HG03575 (cell line): ENCODE data around the gene SGPP1.
"Not testable (repeated sequence)": the region's sequence is repeated elsewhere in the genome, so short reads cannot be mapped to it uniquely, and the experiment has no call there.

Source experiments
- ATAC-seq: cut with Tn5 transposase; IDR thresholded peaks from one replicate; pipeline ENCODE4 v1.9.1; 2021; ENCODE audit not compliant: unreplicated experiment, insufficient number of reproducible peaks, low FRiP score; ENCODE audit errors: extremely low read depth

Gene SGPP1, protein sequence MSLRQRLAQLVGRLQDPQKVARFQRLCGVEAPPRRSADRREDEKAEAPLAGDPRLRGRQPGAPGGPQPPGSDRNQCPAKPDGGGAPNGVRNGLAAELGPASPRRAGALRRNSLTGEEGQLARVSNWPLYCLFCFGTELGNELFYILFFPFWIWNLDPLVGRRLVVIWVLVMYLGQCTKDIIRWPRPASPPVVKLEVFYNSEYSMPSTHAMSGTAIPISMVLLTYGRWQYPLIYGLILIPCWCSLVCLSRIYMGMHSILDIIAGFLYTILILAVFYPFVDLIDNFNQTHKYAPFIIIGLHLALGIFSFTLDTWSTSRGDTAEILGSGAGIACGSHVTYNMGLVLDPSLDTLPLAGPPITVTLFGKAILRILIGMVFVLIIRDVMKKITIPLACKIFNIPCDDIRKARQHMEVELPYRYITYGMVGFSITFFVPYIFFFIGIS

DNA sequence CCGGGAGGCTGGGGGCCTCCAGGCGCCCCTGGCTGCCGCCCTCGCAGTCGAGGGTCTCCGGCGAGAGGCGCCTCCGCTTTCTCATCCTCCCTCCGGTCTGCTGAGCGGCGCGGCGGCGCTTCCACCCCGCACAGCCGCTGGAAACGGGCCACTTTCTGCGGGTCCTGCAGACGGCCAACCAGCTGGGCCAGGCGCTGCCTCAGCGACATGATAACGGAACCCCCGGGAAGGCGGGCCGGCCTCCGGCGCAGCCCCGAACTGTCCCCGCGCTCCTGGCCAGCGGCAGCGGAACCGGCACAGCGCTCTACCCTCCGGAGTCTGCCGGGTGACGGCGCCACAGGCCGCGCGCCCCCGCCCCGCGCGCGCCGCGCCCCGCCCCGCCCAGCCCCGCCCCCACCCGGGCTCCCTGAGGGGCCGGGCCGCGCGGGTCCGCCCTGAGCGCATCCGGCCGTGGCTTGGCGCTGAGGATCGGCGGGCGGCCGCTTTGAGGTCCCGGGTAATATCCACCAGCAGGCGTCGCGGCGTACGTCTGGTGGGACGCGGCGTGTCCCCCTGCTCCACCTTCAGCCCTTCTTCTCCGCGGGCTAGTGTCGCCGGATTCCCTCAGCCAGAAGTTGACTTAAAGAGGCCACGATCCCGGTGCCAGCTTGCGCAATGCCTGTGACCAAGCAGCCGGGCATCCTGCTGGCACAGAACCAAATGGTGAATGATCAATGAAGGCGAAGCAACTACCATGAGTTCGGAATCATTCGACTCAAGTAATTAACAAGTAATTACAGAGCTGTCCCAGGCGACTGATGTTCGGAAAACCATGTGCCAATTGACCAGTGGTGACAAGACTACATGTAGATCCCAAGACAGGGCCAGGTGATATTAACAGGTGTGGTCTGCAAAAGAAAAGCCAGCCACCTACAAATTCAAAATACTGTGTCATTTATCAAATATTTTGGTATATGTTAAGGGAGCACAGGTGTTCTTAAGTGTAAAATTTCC, at the start of gene SGPP1:
Gene SGPP1 (minus strand): TSS at position 330 of the 993 bp plus-strand sequence. CDS start 121 bp downstream, at position 209.
- ATAC-seq, result no peak

DNA sequence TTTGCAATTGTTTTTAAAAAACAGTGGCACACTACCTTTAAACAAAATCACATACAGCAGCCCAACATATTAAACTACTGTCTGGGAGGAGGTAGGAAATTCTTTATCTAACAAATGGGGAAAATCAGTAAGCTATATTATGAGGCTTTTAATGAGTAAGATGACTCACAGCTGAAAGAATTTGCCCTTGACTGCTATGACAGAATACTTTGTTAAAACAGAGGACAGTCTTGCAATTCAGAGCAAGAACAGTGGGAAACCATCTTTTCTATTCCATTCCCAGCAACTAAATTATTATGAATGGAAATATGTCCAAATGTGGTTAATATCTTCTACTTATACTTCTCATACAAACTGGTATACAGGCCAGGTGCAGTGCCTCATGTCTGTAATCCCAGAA, 49.2 kb upstream of the SGPP1 start:
- ATAC-seq, result no peak

DNA sequence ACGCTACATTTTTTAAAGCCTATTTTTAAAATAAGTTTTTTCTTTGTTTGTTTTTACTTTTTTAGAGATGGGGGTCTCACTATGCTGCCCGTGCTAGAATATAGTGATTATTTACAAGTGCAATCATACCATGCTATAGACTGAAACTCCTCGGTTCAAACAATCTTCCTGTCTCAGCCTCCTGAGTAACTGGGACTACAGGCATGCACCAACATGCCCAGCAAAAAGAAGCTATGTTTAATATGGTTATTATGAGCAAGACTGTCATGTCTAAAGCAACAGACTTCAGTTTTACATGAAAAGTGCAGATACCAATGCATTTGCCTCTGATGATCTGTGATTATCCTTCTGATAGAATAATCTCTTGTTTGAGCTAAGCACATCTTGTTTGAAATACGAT, 45.6 kb upstream of the SGPP1 start:
- ATAC-seq, result no peak

DNA sequence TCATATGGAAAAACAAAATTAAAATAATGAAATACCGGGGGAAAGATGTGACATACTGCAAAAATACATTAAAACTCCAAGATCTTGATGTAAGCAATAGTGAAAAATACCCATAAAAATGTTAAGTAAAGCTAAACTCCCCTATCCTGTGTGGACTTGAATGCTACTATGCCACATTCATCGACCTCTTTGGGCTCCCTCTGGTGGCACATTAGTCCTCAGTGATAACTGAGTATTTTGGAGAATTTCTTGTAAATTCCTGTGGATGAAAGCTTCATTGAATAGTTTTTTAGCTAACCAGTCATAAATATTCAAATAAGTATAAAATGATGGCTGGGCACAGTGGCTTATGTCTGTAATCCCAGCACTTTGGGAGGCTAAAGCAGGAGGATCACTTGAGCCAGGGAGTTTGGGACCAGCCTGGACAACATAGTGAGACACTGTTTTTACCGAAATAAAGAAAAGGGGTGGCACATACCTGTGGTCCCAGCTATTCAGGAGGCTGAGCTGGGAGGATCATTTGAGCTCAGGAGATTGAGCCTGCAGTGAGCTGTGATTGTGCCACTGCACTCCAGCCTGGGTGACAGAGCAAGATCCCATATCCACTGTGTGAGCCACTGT, 42.4 kb upstream of the SGPP1 start:
- no peak for ATAC-seq

DNA sequence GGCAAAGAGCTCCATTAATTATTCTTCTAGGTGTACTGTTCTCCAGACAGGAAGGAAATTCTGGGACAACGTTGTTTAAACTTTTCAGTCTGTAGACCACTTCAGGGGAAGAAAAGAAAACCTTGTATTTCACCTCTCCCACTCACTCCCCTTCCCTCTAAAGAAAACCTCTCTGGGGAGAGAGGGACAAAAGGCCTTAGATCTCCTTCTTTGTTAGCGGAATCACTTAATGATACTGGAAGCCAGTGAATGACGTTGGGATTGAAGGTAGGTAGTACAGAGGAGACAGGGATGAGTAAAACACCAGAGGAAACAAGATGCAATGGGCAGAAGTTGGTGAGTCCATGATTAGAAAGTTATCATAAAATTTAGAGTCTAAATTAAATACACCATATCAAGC, 38.7 kb upstream of the SGPP1 start:
- no peak for ATAC-seq

DNA sequence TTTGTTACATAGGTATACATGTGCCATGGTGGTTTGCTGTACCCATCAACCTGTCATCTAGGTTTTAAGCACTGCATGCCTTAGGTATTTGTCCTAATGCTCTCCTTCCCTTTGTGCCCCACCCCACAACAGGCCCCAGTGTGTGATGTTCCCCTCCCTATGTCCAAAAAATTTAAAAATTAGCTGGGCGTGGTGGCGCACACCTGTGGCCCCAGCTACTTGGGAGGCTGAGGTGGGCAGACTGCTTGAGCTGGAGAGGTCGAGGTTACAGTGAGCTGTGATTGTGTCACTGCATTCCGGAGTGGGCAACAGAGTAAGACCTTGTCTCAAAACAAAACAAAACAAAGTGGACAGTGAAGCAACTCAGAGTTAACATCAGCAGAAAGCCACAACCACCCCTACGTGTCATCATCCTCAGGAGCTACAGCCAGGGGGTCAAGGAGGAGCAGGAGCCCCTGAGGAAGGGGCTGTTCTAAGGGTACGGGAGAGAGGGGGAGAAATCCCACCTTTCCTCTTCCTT, 36.8 kb upstream of the SGPP1 start:
- no peak for ATAC-seq

DNA sequence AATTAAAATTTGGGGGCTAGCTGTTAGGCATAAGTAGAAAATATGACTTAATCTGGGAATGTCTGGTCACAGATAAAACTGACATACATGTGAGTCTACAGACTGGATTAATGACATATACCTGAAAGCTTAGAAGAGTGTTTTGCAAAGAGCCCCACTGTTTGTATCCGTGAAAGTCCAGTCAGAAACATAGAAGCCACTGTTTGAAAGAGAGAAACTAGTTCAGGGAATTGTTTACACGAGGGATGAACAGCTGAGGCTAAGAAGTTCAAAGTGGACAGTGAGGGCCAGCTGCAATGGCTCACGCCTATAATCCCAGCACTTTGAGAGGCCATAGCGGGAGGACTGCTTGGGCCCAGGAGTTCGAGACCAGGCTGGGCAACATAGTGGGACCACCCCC, 36.2 kb upstream of the SGPP1 start:
- no peak for ATAC-seq

DNA sequence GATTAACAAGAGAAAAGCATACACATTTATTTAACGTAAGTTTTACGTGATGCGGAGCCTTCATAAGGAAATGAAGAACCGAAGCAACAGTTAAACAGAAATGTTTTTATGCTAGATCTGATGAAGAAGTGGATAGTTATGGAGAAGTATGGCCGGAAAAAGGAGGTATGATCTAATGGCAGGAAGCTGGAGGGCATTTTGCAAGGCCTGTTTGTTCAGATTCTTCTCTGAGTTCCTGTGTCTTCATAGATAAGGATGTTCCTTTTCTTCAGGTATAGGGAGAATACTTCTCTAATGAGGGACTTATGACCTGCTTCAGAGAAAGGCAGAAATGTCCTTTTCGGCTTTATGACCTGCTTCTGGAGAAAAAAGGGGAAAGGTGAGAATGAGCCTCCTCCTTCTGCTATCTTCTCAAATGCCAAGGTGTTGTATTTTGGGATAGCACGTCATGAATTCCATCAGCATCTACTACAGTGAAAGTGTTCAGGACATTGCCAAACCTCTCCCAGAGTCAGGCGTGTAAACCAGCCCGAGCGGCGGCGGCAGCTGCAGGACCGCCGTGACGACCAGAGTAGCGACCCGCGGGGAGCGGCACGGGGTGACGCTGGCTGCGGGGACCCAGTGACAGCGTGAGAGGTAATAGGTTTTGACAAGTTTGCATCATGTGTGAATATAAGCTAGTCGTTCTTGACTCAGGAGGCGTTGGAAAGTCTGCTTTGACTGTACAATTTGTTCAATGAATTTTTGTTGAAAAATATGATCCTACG, 33.7 kb upstream of the SGPP1 start:
- no peak for ATAC-seq

DNA sequence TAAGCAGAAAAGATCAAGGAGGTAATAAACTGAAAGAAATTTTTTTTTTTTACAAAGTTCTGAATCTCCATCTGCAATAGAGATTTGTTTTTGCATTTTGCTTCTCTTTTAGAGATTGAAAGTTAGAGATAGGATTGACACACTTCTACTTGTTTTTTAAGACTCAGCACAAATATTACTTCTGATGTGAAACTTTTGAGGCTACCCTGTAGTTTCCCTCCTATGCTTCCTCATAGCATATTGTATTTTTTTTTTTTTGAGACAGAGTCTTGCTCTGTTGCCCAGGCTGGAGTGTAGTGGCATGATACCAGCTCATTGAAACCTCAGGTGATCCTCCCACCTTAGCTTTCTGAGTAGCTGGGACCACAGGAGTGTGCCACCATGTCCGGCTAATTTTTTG, 32.1 kb upstream of the SGPP1 start:
- ATAC-seq, result no peak

DNA sequence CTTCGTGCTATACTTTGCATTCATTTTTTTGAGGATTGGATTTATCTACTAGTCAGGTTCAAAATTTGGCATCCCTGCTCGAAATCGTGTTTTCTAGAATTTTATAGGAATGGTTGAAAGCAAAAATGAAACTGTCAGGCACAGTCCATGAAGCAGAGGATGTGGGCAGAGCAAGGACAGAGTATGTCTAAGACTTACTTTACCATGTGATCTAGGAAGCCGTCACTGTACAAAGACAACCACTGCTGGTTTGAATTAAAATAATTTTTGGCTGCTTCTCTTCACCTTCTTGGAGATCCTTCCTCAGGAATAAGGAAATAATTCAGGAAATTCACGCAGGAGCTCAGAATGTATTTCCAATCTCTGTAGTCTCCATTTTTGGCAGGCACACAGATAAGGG, 31.6 kb upstream of the SGPP1 start:
- ATAC-seq, result no peak

DNA sequence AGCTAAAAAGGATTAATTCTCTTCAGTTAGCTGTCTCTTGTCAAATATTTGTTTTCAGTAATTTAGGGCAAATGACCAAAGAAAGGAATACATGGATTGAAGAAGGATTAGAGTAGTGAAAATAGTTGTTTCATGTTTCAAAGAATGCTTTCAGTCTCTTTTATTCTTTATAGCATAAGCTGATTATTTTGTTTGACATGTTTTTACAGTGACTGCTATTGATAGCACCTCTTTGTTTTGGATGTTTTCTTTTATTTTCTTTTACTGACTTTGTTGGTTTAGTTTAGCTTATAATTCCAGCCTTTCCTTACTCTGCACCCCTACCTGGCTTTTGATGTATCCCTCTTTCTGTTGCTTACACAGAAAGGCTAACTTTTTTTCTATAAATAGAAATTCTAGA, 29.3 kb upstream of the SGPP1 start:
- no peak for ATAC-seq

DNA sequence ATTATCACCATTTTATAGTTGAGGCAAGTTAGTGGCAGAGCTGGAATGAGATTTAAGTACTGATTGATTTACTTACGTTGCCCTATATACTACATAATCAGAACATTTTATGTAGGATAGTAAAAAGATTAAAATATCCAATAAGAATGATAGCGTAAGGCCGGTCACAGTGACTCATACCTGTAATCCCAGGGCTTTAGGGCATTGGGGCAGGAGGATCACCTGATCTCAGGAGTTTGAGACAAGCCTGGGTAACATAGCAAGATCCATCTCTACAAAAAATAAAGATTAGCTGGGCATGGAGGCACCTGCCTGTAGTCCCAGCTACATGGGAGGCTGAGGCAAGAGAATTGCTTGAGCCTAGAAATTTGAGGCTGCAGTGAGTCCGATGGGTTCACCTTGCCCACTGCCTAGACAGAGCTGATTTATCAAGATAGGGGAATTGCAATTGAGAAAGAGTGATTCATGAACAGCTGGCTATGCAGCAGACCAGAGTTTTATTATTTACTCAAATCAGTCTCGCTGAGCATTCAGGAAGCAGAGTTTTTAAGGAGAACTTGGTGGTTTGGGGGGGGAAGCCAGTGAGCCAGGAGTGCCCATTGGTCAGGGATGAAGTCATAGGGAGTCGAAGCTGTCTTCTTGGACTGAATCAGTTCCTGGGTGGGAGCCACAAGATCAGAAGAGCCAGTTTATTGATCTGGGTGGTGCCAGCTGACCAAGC, 24.7 kb upstream of the SGPP1 start:
- ATAC-seq, result no peak

DNA sequence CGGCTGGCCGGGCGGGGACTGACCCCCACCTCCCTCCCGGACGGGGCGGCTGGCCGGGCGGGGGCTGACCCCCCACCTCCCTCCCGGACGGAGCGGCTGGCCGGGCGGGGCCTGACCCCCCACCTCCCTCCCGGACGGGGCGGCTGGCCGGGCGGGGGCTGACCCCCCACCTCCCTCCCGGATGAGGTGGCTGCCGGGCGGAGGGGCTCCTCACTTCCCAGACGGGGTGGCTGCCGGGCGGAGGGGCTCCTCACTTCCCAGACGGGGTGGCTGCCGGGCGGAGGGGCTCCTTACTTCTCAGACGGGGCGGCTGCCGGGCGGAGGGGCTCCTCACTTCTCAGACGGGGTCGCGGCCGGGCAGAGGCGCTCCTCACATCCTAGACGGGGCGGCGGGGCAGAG, 23.2 kb upstream of the SGPP1 start:
- not testable (repeated sequence) for ATAC-seq

DNA sequence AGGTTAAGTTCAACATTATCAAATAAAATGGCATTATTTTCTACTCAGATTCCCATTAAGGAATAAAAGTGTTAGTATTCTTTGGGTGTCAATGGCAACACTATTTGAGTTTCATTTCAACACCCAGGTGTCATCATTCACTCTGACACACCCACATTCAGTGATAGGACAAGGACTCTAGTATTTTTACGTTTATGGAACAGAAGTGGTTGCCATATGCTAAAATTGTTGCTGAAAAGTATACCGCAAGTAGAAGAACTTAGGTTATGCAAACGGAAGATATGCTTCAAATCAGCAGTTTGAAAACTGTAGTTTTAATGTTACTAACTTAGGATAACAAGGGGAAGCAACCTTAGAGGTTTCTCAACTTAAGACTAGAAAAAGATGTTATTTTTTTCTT, 20.0 kb upstream of the SGPP1 start:
- ATAC-seq, result no peak

DNA sequence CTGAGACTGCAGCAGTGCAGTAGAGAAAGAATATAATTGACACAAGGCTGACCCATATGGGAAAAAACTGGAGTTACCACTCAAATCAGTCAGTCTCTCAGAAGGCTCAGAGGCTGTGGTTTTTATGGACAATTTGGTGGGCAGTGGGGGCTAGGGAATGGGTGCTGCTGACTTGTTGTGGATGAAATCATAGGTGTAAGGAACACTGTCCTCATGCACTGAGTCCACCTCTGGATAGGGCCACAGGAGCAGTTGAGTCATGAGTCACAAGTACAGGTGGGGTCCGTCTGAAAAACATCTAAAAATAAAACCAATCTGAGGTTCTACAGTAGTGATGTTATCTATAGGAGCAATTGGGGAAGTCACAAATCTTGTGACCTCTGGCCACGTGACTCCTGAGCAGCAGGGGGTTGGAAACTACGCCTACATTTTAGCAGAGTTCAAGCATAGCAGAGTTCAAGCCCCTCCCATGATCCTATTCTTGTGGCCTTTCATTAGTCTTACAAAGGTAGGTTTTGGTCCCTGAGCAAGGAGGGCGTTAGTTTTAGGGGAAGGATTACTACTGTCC, 18.1 kb upstream of the SGPP1 start:
- ATAC-seq, result peak; percentile 46

DNA sequence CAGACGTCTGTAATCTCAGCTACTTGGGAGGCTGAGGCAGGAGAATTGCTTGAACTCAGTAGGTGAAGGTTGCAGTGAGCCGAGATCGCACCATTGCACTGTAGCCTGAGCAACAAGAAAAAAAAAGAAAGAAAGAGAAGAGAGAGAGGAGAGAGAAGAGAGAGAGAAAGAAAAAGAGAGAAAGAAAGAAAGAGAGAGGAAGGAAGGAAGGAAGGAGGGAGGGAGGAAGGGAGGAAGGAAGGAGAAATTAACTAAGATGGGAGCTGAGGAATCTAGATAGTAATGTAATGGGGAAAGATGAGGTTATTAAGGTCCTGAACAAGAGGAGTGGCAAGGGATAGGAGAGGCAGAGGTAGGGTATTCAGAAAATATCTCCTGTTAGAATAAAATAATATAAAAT, 17.4 kb upstream of the SGPP1 start:
- no peak for ATAC-seq

DNA sequence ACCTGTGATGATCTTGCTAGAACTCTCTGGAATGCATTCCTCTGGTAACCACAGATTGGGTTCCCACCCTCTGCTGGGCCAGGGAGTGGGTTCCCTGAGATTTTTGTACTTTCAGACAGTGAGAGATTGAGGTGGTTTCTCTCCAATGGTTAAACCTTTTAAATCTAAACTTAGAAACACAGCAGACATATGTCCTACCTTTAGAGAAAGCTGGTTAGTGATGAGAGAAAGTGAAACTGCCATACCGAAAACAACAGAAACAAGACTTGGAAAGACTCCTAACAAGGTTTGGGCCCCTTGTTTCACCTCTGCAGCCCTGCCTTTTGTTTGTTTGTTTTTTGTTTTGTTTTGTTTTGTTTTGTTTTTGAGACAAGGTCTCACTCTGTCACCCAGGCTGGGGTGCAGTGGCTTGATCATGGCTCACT, 9.7 kb upstream of the SGPP1 start:
- ATAC-seq, result peak; percentile 53

DNA sequence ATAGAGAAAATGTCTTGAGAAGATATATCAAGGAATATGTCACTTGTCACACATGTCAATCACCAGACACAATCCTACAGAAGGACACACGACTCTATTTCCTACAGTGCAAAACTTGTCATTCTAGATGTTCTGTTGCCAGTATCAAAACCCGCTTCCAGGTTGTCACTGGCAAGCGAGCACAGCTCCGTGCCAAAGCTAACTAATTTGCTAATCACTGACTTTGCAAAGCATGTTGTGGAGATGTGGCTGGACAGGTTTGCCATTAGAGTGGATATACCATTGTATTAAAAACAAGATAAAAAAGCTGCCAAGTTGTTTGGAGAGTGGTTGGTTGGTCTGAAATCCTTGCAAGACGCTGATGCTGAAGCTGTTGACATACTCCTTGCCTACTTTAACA, 7.9 kb upstream of the SGPP1 start:
- ATAC-seq, result no peak
